Upper lobe of left lung (tissue), 4 donors: Measurements from ENCODE around the gene ZNF599.

ENCODE experiments used
- POLR2A ChIP-seq, 4 donors: fragments of 450-650 bp; IDR thresholded peaks; one replicate each; pipeline ENCODE4 v1.5.1; 2016 to 2017; ENCODE audit warnings: antibody characterized with exemption in 4 of 4, mild to moderate bottlenecking in 2 of 4
- POLR2AphosphoS5 ChIP-seq, 2 donors: sonication (generic); formaldehyde crosslinking; IDR thresholded peaks; one replicate each; pipeline ENCODE4 v1.5.1; 2017; ENCODE audit warnings: antibody characterized with exemption in 2 of 2
- TF ChIP-seq, protein P1 (sequence below), 6 experiments: fragments of 450-650 bp in 4 of 6; fragments of 200-600 bp in 2 of 6; sonication (generic) in 2 of 6; IDR thresholded peaks; one replicate each; pipeline ENCODE4 v1.5.1; 2016 to 2019; ENCODE audit warnings: antibody characterized with exemption in 6 of 6

DNA sequence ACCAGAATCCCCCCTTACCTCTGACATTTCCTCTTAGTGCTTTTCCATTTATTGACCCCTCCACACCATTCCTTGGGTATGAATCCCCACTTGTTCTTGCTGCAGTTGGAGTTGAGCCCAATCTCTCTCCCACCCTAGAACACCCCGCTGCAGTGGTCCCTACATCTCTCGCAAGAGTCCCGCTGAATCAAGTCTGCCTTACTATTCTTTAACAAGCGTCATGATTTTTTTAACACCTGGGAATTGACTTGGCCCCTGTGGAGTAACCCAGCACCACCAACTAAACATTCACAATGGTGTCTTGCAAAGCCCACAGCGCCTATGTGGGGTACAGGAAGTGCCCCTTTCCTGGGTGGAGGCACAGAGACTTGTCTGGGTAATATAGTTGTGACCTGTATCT is 13.2 kb upstream of the ZNF599 start:
- TF ChIP-seq, protein P1, sequence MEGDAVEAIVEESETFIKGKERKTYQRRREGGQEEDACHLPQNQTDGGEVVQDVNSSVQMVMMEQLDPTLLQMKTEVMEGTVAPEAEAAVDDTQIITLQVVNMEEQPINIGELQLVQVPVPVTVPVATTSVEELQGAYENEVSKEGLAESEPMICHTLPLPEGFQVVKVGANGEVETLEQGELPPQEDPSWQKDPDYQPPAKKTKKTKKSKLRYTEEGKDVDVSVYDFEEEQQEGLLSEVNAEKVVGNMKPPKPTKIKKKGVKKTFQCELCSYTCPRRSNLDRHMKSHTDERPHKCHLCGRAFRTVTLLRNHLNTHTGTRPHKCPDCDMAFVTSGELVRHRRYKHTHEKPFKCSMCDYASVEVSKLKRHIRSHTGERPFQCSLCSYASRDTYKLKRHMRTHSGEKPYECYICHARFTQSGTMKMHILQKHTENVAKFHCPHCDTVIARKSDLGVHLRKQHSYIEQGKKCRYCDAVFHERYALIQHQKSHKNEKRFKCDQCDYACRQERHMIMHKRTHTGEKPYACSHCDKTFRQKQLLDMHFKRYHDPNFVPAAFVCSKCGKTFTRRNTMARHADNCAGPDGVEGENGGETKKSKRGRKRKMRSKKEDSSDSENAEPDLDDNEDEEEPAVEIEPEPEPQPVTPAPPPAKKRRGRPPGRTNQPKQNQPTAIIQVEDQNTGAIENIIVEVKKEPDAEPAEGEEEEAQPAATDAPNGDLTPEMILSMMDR (IDR thresholded peaks at IDR 0.05): no peak
- TF ChIP-seq POLR2A (IDR thresholded peaks at IDR 0.05): no peak
- TF ChIP-seq POLR2AphosphoS5 (IDR thresholded peaks at IDR 0.05): no peak
